Neuronal stem cell (in vitro differentiated cells): ENCODE measurements around the gene RSU1.
"Not testable (repeated sequence)": the region's sequence is repeated elsewhere in the genome, so short reads cannot be mapped to it uniquely, and the experiment has no call there.

ENCODE experiments used
- DNase-seq: peaks from one replicate; pipeline ENCODE4 v3.0.0-alpha.2; 2013; ENCODE audit warnings: low spot score
- H2AFZ ChIP-seq: one replicate; pipeline ENCODE4 v1.6.1; 2013; ENCODE audit warnings: mild to moderate bottlenecking, low read length, inconsistent platforms
- H2AK5ac ChIP-seq: 2 replicates; pipeline ENCODE4 v1.6.1; 2013; ENCODE audit warnings: low read depth, mild to moderate bottlenecking, inconsistent platforms, low read length, moderate library complexity, mixed read lengths
- H2BK120ac ChIP-seq: 2 replicates; pipeline ENCODE4 v1.6.1; 2013; ENCODE audit warnings: low read depth, mild to moderate bottlenecking, inconsistent platforms, low read length, moderate library complexity, mixed read lengths
- H2BK12ac ChIP-seq: one replicate; pipeline ENCODE4 v1.6.1; 2013; ENCODE audit warnings: low read length, inconsistent platforms
- H2BK15ac ChIP-seq: 2 replicates; pipeline ENCODE4 v1.6.1; 2013; ENCODE audit warnings: mild to moderate bottlenecking, low read length, inconsistent platforms, mixed read lengths
- H2BK5ac ChIP-seq: one replicate; pipeline ENCODE4 v1.6.1; 2013; ENCODE audit warnings: inconsistent platforms, mild to moderate bottlenecking, low read length, moderate library complexity
- H3K14ac ChIP-seq: one replicate; pipeline ENCODE4 v1.6.1; 2013; ENCODE audit warnings: low read length, inconsistent platforms
- H3K18ac ChIP-seq: 2 replicates; pipeline ENCODE4 v1.6.1; 2013; ENCODE audit warnings: low read length, inconsistent platforms
- H3K23ac ChIP-seq: 2 replicates; pipeline ENCODE4 v1.6.1; 2013; ENCODE audit warnings: low read depth, mild to moderate bottlenecking, mixed read lengths, low read length, inconsistent platforms; ENCODE audit not compliant: poor library complexity
- H3K27ac ChIP-seq: replicated peaks from 3 replicates; pipeline ENCODE4 v1.5.1; 2013; ENCODE audit warnings: low read length, inconsistent platforms
- H3K27me3 ChIP-seq, 3 experiments: 2 replicates each; pipeline ENCODE4 v1.6.1; 2013; ENCODE audit warnings: low read length in 3 of 3, mild to moderate bottlenecking in 2 of 3, inconsistent platforms in 1 of 3, low read depth in 1 of 3, mixed read lengths in 1 of 3, moderate library complexity in 1 of 3; ENCODE audit not compliant: control insufficient read depth in 3 of 3, insufficient read depth in 3 of 3
- H3K36me3 ChIP-seq, 2 donors: replicated peaks in 1 of 2; 2 replicates each; pipeline ENCODE4 v1.6.1; 2013; ENCODE audit warnings: low read length in 2 of 2; ENCODE audit not compliant: control insufficient read depth in 2 of 2, insufficient read depth in 2 of 2
- H3K4ac ChIP-seq: 2 replicates; pipeline ENCODE4 v1.6.1; 2013; ENCODE audit warnings: inconsistent platforms, mild to moderate bottlenecking, low read length, moderate library complexity
- H3K4me1 ChIP-seq, 2 donors: 1 replicate in 1 of 2; 2 replicates in 1 of 2; pipeline ENCODE4 v1.6.1; 2013; ENCODE audit warnings: low read length in 2 of 2, low read depth in 1 of 2; ENCODE audit not compliant: control insufficient read depth in 2 of 2, insufficient read depth in 1 of 2
- H3K4me2 ChIP-seq: one replicate; pipeline ENCODE4 v1.6.1; 2013; ENCODE audit warnings: mild to moderate bottlenecking, low read length, inconsistent platforms; ENCODE audit not compliant: insufficient read depth, poor library complexity, severe bottlenecking
- H3K4me3 ChIP-seq, 2 donors: 2 replicates each; pipeline ENCODE4 v1.5.1; 2013; ENCODE audit warnings: low read length in 2 of 2, mild to moderate bottlenecking in 2 of 2, inconsistent platforms in 1 of 2, moderate library complexity in 1 of 2
- H3K79me1 ChIP-seq: one replicate; pipeline ENCODE4 v1.6.1; 2013; ENCODE audit warnings: low read depth, mild to moderate bottlenecking, inconsistent platforms, low read length, moderate library complexity
- H3K9ac ChIP-seq: one replicate; pipeline ENCODE4 v1.6.1; 2013; ENCODE audit warnings: mild to moderate bottlenecking, low read depth, low read length, inconsistent platforms; ENCODE audit not compliant: poor library complexity
- H3K9me3 ChIP-seq, 2 donors: replicated peaks in 1 of 2; 2 replicates each; pipeline versions ENCODE3 to v1.6.1; 2013; ENCODE audit warnings: low read length in 2 of 2, mild to moderate bottlenecking in 2 of 2, inconsistent platforms in 1 of 2, low read depth in 1 of 2, mixed read lengths in 1 of 2, moderate library complexity in 1 of 2; ENCODE audit not compliant: control insufficient read depth in 2 of 2, insufficient read depth in 1 of 2
- H4K8ac ChIP-seq: one replicate; pipeline ENCODE4 v1.6.1; 2013; ENCODE audit warnings: low read depth, mild to moderate bottlenecking, inconsistent platforms, low read length, moderate library complexity
- H4K91ac ChIP-seq: one replicate; pipeline ENCODE4 v1.6.1; 2013; ENCODE audit warnings: low read length, low read depth, mild to moderate bottlenecking, inconsistent platforms; ENCODE audit not compliant: poor library complexity
- WGBS, 2 donors: extraction: QIAGEN DNeasy Blood & Tissue Kit; methylation state at CpG; one replicate each; pipeline ENCODE4 v1.1.7; 2013; ENCODE audit warnings: missing lambda C conversion rate in 2 of 2, mixed read lengths in 1 of 2; ENCODE audit not compliant: insufficient read length in 2 of 2, insufficient replicate concordance in 1 of 2; ENCODE audit errors: extremely low coverage in 2 of 2; 5-methylcytosine and 5-hydroxymethylcytosine counted together

The RSU1 gene

GRCh38 chr10:16756561-16757221 is 60.5 kb downstream of the RSU1 start:
- Histone ChIP-seq H2BK5ac (no peak overlapping the region), H2BK120ac (no peak overlapping the region), H4K8ac (no peak overlapping the region), H3K27me3 (no peaks in the 10 kb centered on the region), H3K27ac (no peak overlapping the region), H3K14ac (peak overlapping the region; percentile 97), H3K4me3 (no peak overlapping the region), H3K4me2 (no peak overlapping the region), H2BK15ac (no peak overlapping the region), H3K18ac (no peak overlapping the region), H2AK5ac (no peak overlapping the region), H2BK12ac (peak overlapping the region; percentile 10), H4K91ac (no peak overlapping the region), H3K23ac (no peak overlapping the region), H3K4me1 (no peaks in the 10 kb centered on the region), H3K4ac (no peak overlapping the region), H3K36me3 (peaks cover 0 to 7% of the 10 kb centered on the region in 2 donors), H3K9ac (no peak overlapping the region), H2AFZ (no peak overlapping the region), H3K79me1 (no peaks in the 10 kb centered on the region), H3K9me3 (peaks cover 0 to 2% of the 10 kb centered on the region in 2 donors)
- 100% methylated on average over 1 of the region's 12 CpGs; no CpG with 5 or more reads in 1 of the 2 donors for WGBS, 2 donors
- no peak for DNase-seq

GRCh38 chr10:16754765-16755164 is 62.5 kb downstream of the RSU1 start:
- no CpG with 5 or more reads among the region's 6 CpGs for WGBS, 2 donors
- no peak overlapping the region for H2AFZ ChIP-seq
- peaks cover 0 to 7% of the 10 kb centered on the region in 2 donors for H3K36me3 ChIP-seq
- no peak overlapping the region for H4K8ac ChIP-seq
- no peaks in the 10 kb centered on the region for H3K27me3 ChIP-seq
- peaks cover 0 to 2% of the 10 kb centered on the region in 2 donors for H3K9me3 ChIP-seq
- no peak for DNase-seq
- no peaks in the 10 kb centered on the region for H3K79me1 ChIP-seq
- no peak overlapping the region for H2BK5ac ChIP-seq
- H3K4me3 ChIP-seq: no peak overlapping the region
- H2AK5ac ChIP-seq: no peak overlapping the region
- H3K4me2 ChIP-seq: no peak overlapping the region
- no peak overlapping the region for H2BK12ac ChIP-seq
- no peak overlapping the region for H3K27ac ChIP-seq
- H2BK120ac ChIP-seq: no peak overlapping the region
- H3K4me1 ChIP-seq: no peaks in the 10 kb centered on the region
- no peak overlapping the region for H2BK15ac ChIP-seq
- H3K18ac ChIP-seq: no peak overlapping the region
- no peak overlapping the region for H3K9ac ChIP-seq
- H3K14ac ChIP-seq: no peak overlapping the region
- no peak overlapping the region for H3K4ac ChIP-seq
- no peak overlapping the region for H4K91ac ChIP-seq
- H3K23ac ChIP-seq: no peak overlapping the region

GRCh38 chr10:16752849-16753248 is 64.4 kb downstream of the RSU1 start:
- H3K4me1 ChIP-seq, H2AFZ ChIP-seq, H3K27me3 ChIP-seq, H4K8ac ChIP-seq, H3K4ac ChIP-seq, H3K4me3 ChIP-seq, H3K4me2 ChIP-seq, DNase-seq, H3K79me1 ChIP-seq, H2BK120ac ChIP-seq, H3K14ac ChIP-seq, H3K9ac ChIP-seq, H3K9me3 ChIP-seq, H3K23ac ChIP-seq, H2BK12ac ChIP-seq, H2AK5ac ChIP-seq, H3K36me3 ChIP-seq, H3K18ac ChIP-seq, H4K91ac ChIP-seq, H2BK15ac ChIP-seq, H2BK5ac ChIP-seq, H3K27ac ChIP-seq: not testable (repeated sequence)
- WGBS, 2 donors: no CpG with 5 or more reads among the region's 6 CpGs

GRCh38 chr10:16752099-16752498 is 65.1 kb downstream of the RSU1 start:
- Histone ChIP-seq H3K4me3 (no peak overlapping the region), H3K23ac (no peak overlapping the region), H3K36me3 (peaks cover 2 to 7% of the 10 kb centered on the region in 2 donors), H3K27ac (no peak overlapping the region), H3K14ac (no peak overlapping the region), H3K4me2 (no peak overlapping the region), H2AK5ac (no peak overlapping the region), H4K8ac (no peak overlapping the region), H3K18ac (no peak overlapping the region), H2BK15ac (no peak overlapping the region), H2AFZ (no peak overlapping the region), H2BK12ac (no peak overlapping the region), H2BK5ac (no peak overlapping the region), H3K9ac (no peak overlapping the region), H3K27me3 (no peaks in the 10 kb centered on the region), H3K79me1 (no peaks in the 10 kb centered on the region), H3K9me3 (no peaks in the 10 kb centered on the region), H4K91ac (no peak overlapping the region), H3K4me1 (no peaks in the 10 kb centered on the region), H3K4ac (no peak overlapping the region), H2BK120ac (no peak overlapping the region)
- no peak for DNase-seq
- WGBS, 2 donors: no CpG with 5 or more reads among the region's 4 CpGs
